HG03460 (cell line): ENCODE measurements around the gene RGS3.
A peak's percentile ranks its signal among the peaks of the same experiment; 100 is the strongest.

ENCODE experiments used
- ATAC-seq: cut with Tn5 transposase; IDR thresholded peaks from one replicate; pipeline ENCODE4 v1.9.1; 2021; ENCODE audit not compliant: unreplicated experiment

Gene RGS3

DNA sequence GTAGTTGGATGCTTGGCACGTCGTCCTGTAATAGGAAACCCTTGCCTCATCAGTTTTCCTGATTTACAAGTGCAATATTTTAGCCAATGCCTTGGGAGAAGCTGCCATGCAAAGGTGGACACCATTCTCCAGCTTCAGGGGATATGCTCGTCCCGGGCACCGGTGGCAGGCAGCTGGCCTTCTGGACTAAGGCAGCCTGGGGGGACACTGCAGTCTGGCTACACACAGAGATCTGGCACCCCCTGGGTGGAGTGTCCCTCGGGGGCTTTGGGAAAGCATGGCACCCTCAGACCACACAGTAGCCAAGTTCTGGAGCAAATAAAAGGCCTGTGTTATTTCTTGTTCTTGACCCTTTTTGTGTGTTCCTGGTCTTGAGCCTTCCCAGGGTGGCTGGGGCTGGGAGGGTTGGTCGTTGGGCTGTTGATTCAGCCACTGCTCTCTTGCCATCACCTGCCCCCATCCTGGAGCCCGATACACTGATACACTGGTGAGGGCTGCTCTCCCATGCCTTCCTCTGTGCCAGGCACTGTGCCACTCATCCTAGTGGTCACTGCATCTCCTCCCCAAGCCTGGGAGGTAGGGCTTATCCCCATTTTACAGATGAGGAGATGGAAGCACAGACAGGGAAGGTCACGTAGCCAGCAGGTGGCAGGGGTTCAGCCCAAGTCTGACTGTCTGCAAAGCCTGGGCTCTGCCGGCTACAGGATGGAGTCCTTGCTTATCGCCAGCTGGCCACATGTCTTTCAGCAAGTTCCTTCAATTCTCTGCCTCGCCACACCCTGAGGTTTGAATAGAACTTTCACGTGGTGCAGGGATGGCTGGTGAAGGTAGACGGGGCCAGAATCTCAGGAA lies 134.1 kb downstream of the RGS3 start:
- no peak for ATAC-seq

DNA sequence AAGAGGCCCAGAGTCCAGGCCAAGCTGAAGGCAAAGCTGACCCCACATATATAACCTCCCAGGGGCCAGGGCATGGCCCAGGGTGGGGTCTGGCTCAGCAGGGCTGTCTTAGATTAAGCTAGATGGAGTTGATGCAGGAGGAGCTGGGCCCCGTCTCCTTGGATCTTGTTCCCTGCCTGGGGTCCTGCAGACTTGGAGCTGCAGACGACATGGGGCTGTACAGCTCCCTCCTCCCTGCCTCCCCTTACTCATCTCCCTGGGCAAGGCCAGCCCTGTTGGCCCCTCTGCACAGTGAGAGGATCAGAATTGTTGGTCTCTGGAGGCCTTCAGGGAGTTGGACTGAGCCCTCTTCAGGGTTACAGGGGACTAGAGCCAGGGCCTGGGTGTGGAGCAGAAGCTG lies 134.9 kb downstream of the RGS3 start:
- ATAC-seq: no peak

GRCh38 chr9:113598883-113599282 lies 135.4 kb downstream of the RGS3 start:
- no peak for ATAC-seq

- no peak for ATAC-seq
These were observed 136.1 kb downstream of the RGS3 start for GRCh38 chr9:113599646-113600022.

GRCh38 chr9:113600023-113600823 lies 136.7 kb downstream of the RGS3 start:
- no peak for ATAC-seq

DNA sequence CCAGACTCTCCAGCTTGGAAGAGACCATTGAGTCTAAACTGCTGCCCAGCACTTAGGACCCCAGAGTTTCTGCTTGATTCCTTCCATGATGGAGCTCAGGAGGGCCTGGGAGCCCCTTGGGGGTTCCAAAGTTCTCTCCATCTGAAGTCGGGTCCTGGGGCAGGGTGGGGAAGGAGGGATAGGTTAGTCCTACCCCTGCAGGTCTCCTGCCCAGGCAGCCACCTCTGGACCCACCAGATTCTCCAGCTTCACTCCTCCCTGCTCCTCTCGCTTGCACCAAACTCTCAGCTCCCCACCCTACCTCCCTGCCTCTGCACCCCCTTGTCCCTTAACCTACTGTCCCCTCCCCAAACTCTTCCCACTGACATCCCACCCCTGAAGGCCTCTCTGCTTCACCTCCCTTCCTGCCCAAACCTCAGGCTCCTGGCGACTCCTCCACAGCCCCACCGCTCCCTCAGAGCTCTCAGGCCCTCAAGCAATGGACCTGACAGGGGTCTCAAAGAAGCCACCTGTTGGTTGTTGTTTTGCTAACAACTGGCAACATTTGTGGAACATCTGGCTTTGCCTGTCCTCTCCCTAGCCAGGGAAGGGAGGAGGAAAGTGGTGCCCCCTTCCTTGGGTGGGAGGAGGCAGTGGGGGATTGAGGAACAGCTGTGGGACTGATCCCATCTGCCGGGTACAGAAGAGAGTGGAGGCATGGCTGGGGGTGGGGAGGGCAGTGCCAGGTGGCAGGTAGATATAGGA lies 137.5 kb downstream of the RGS3 start:
- no peak for ATAC-seq

DNA sequence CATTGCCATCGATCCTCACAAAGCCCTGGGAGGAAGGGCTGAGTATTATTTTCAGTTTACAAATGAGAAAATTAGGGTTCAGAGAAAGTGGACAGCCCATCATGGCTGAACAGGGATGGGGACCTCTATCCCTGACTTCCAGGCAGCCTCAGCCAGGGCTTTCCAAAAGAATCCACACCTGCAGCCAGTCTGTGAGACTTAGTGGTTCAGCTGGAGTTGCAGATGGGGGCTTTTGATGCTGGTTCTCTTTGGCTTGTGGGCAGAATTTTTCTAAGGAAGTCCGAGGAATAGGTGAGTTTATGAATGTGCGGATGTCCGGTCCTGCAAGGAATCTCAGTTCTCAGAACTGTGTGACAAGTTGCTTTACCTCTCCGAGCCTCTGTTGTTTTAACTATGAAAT lies 138.1 kb downstream of the RGS3 start:
- ATAC-seq: no peak

GRCh38 chr9:113602126-113603047 lies 138.9 kb downstream of the RGS3 start:
- ATAC-seq: peak; percentile 74

DNA sequence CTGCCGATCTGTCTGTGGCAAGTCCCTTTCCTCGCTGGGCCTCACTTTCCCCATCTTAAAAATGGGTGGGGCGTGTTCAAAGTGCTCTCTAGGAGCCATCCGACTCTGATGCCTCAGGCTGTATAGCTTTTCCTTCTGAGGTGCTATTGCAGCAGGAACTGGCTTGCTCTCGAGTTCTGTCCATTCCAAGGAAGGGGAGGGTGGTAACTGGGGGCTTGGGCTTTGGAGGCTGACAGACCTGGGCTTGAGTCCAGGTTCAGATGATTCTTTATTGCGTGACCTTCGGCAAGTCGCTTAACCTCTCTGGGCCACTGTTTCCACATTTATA lies 139.5 kb downstream of the RGS3 start:
- no peak for ATAC-seq

GRCh38 chr9:113603773-113604172 lies 140.2 kb downstream of the RGS3 start:
- no peak for ATAC-seq

DNA sequence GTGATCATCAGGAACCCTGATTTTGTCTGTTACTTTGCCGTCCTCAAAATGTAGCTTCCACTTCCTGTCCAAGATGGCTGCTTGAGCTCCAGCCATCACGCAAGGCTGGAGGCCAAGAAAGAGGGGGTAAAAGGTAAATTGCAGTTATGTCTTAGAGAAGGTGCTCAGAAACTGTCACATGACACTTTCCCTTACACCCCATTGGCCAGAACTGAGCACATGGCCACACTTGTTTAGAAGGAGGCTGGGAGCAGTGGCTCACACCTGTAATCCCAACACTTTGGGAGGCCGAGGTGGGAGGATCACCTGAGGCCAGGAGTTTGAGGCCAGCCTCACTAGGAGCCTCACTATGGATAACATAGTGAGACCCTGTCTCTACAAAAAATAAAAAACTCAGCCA lies 140.9 kb downstream of the RGS3 start:
- no peak for ATAC-seq

- ATAC-seq: no peak
These were observed 143.0 kb downstream of the RGS3 start for GRCh38 chr9:113606510-113606909.

DNA sequence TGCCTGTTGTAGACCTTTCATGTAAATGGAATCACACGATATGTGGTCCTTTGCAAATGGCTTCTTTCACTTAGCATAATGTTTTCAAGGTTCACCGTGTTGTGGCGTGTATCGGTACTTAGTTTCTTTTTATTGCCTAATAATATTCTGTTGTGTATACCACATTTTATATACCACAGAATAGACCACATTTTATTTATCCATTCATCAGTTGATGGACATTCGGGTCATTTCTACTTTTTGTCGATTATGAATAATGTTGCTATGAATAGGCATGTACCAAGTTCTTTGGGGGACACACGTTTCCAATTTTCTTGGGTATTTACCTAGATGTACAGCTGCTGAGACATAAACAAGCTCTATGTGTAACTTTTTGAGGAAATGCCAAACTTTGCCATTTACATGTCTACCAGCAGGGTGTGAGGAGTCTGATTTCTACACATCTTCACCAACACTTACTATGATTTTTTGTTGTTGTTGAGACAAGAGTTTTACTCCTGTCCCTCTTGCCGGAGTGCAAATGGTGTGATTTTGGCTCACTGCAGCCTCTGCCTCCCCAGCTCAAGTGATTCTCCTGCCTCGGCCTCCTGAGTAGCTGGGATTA lies 144.7 kb downstream of the RGS3 start:
- ATAC-seq: no peak

GRCh38 chr9:113609562-113610318 lies 146.2 kb downstream of the RGS3 start:
- ATAC-seq: no peak

- no peak for ATAC-seq
These were observed 148.1 kb downstream of the RGS3 start for GRCh38 chr9:113611461-113612215.

GRCh38 chr9:113612216-113612747 lies 148.8 kb downstream of the RGS3 start:
- no peak for ATAC-seq

DNA sequence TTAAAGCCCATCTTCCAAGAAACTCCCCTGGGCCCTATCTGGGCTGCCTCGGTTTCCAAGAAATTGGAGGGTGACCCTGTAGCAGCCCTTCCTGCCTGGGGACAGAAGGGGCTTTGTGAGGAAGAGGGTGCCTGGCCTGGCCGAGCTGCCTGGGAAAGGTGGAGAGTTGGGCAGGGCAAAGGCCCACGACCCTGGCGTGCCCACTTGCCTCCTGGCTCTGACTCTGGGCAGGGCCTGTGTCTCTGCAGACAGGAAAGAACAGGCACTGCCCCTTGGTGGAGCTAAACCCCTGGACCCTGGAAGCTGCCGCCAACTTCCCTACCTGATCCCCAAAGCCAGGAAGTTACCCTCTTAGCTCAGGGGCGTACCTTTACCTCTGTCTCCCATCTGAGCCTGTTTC lies 149.3 kb downstream of the RGS3 start:
- no peak for ATAC-seq

DNA sequence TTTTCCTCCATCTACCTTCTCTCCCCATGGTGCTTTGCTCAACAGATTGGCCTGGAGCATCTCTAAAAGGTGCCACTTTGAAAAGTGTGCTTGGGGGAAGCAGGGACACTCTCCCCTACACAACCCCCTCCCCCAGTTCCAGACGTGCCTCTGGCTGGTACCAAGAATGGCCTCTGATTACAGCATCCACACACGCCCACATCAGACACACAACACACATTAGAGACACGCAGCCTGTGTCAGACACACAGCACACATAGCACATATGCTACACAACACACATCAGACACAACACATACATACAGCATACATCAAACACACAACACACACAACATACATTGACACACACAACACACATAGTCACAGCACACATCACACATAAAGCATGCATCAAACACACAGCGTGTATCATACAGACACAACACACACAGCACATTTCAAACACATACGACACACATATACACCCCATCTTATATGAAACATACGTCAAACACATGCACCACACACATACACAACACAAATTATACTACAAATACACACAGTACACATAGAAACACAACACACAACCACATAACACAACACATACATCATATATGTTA lies 150.4 kb downstream of the RGS3 start:
- no peak for ATAC-seq
